Uterus (tissue), 2 donors: ENCODE data around the gene EXD1.

ENCODE experiments used
- CTCF ChIP-seq, 4 experiments: fragments of 200-600 bp in 2 of 4; fragments of 450-650 bp in 2 of 4; sonication (generic) in 2 of 4; IDR thresholded peaks; one replicate each; pipeline ENCODE4 v1.5.1; 2016 to 2019; ENCODE audit warnings: antibody characterized with exemption in 4 of 4, mild to moderate bottlenecking in 2 of 4, moderate library complexity in 1 of 4
- POLR2A ChIP-seq, 2 donors: fragments of 450-650 bp; IDR thresholded peaks; one replicate each; pipeline ENCODE4 v1.6.1; 2016; ENCODE audit warnings: antibody characterized with exemption in 2 of 2, mild to moderate bottlenecking in 1 of 2, moderate library complexity in 1 of 2

GRCh38 chr15:41233367-41233771, 2.8 kb upstream of the EXD1 start:
- TF ChIP-seq CTCF (IDR thresholded peaks at IDR 0.05) (no peak), POLR2A (IDR thresholded peaks at IDR 0.05) (no peak)
